HepG2 (cell line): ENCODE results near the gene OLFM2. TPM values are rescaled to one million over a fixed set of nuclear protein-coding genes. Genes with fewer than 3 reads are reported as not detected.
A peak's percentile ranks its signal among the peaks of the same experiment; 100 is the strongest.

Experiments used
- ATAC-seq: fragments of 200-7000 bp; cut with Tn5 transposase; 3 replicates; pipeline ENCODE4 v1.9.1; 2020; ENCODE audit warnings: mild to moderate bottlenecking, moderate library complexity
- BruUV-seq: library from RNA; stranded (reverse); fragments of 400-500 nt; replicated peaks from 2 replicates; lab custom pipeline; 2021; lab: Mats Ljungman, UMichigan
- CTCF ChIA-PET: fragments of 300-600 bp; formaldehyde crosslinking; extraction: SDS; loops from one replicate; lab custom pipeline; 2021; ENCODE audit warnings: low total read pairs, inconsistent platforms, low intra/inter-chr PET ratio; lab: Yijun Ruan, JAX
- POLR2A ChIA-PET: fragments of 350-600 bp; sonication (Branson Sonifier 250); formaldehyde crosslinking; loops from one replicate; lab custom pipeline; 2020; ENCODE audit warnings: antibody characterized with exemption, inconsistent platforms; lab: Yijun Ruan, JAX
- DNase-seq: peaks from one replicate; pipeline ENCODE4 v3.0.0-alpha.2; 2015; ENCODE audit warnings: low spot score
- FAIRE-seq: peaks from 3 replicates; lab custom pipeline; 2011; peaks lifted over from hg19 to GRCh38; lab: Jason Lieb, UNC
- H2AFZ ChIP-seq: one replicate; pipeline ENCODE4 v1.6.1; 2011; ENCODE audit warnings: low read length, inconsistent platforms
- H3K27ac ChIP-seq: fragments of 300-600 bp; 3 replicates; pipeline ENCODE4 v1.8.0; 2011; ENCODE audit warnings: mixed run types, mild to moderate bottlenecking, mixed read lengths, low read length, inconsistent platforms; ENCODE audit not compliant: insufficient read depth; ENCODE audit errors: extremely low read length
- H3K27me3 ChIP-seq, 2 experiments: fragments of 200-600 bp in 1 of 2; 2 replicates in 1 of 2; 3 replicates in 1 of 2; pipeline versions ENCODE4 v1.6.0 to v1.8.0; 2011; ENCODE audit warnings: low read length in 2 of 2, mild to moderate bottlenecking in 2 of 2, moderate library complexity in 2 of 2, inconsistent platforms in 1 of 2; ENCODE audit not compliant: insufficient read depth in 2 of 2, control insufficient read depth in 1 of 2
- H3K36me3 ChIP-seq, 2 experiments: fragments of 200-600 bp in 1 of 2; replicated peaks in 1 of 2; 2 replicates in 1 of 2; 3 replicates in 1 of 2; pipeline versions ENCODE4 v1.5.1 to v1.8.0; 2011; ENCODE audit warnings: low read length in 2 of 2, inconsistent platforms in 1 of 2; ENCODE audit not compliant: insufficient read depth in 2 of 2, control insufficient read depth in 1 of 2
- H3K4me1 ChIP-seq: 2 replicates; pipeline ENCODE4 v1.5.1; 2012; ENCODE audit warnings: low read length, inconsistent platforms; ENCODE audit not compliant: insufficient read depth
- H3K4me2 ChIP-seq: 2 replicates; pipeline ENCODE4 v1.6.0; 2011; ENCODE audit warnings: low read depth, low read length, inconsistent platforms
- H3K4me3 ChIP-seq, 3 experiments: fragments of 200-600 bp in 1 of 3; sonication (generic), shearing (Covaris generic) in 1 of 3; replicated peaks in 1 of 3; 2 replicates each; pipeline ENCODE4 v1.5.1; 2011 to 2016; ENCODE audit warnings: low read length in 3 of 3, inconsistent platforms in 2 of 3, low read depth in 2 of 3, mild to moderate bottlenecking in 2 of 3, control low read depth in 1 of 3, mixed read lengths in 1 of 3; ENCODE audit not compliant: insufficient read depth in 1 of 3
- H3K79me2 ChIP-seq: one replicate; pipeline ENCODE4 v1.6.1; 2011; ENCODE audit warnings: low read length, inconsistent platforms; ENCODE audit not compliant: insufficient read depth
- H3K9ac ChIP-seq: 2 replicates; pipeline ENCODE4 v1.6.0; 2011; ENCODE audit warnings: mild to moderate bottlenecking, low read depth, low read length, inconsistent platforms; ENCODE audit not compliant: insufficient read depth
- H3K9me3 ChIP-seq: 2 replicates; pipeline ENCODE4 v1.5.1; 2012; ENCODE audit warnings: mild to moderate bottlenecking, low read length
- H4K20me1 ChIP-seq: 2 replicates; pipeline ENCODE4 v1.6.0; 2011; ENCODE audit warnings: inconsistent platforms, mild to moderate bottlenecking, low read length, moderate library complexity; ENCODE audit not compliant: insufficient read depth
- AGO2 ChIP-seq: fragments of 200-400 bp; formaldehyde crosslinking; optimal IDR thresholded peaks from 2 replicates; pipeline ENCODE3; 2017; ENCODE audit warnings: mild to moderate bottlenecking, low read depth, low read length, moderate library complexity
- CENPT ChIP-seq: sonication (generic); formaldehyde crosslinking; IDR thresholded peaks from 2 replicates; pipeline ENCODE4 v1.8.0; 2022; ENCODE audit warnings: low read depth, mild to moderate bottlenecking, moderate library complexity, missing genetic modification reagents
- EED ChIP-seq: sonication (generic); formaldehyde crosslinking; IDR thresholded peaks from 2 replicates; pipeline ENCODE4 v1.5.0; 2020; ENCODE audit warnings: mild to moderate bottlenecking, missing genetic modification reagents
- FLYWCH1 ChIP-seq: sonication (generic); formaldehyde crosslinking; IDR thresholded peaks from 2 replicates; pipeline ENCODE4 v1.8.1; 2023; ENCODE audit warnings: mild to moderate bottlenecking, missing genetic modification reagents
- GFI1 ChIP-seq: sonication (generic); formaldehyde crosslinking; IDR thresholded peaks from 2 replicates; pipeline ENCODE4 v1.5.0; 2020; ENCODE audit warnings: missing genetic modification reagents, mild to moderate bottlenecking, borderline replicate concordance
- HHEX ChIP-seq: IDR thresholded peaks from 2 replicates; pipeline ENCODE4 v1.6.1; 2016; ENCODE audit warnings: control low read depth
- NR2F2 ChIP-seq: IDR thresholded peaks from 2 replicates; pipeline ENCODE4 v1.6.1; 2012; ENCODE audit warnings: low read depth, inconsistent platforms, borderline replicate concordance
- RBAK ChIP-seq: sonication (generic); formaldehyde crosslinking; IDR thresholded peaks from 2 replicates; pipeline ENCODE4 v1.5.1; 2020; ENCODE audit warnings: mild to moderate bottlenecking, missing genetic modification reagents
- RFX3 ChIP-seq: IDR thresholded peaks from 2 replicates; pipeline ENCODE4 v1.6.1; 2016; ENCODE audit warnings: missing biosample characterization, missing genetic modification reagents
- SOX5 ChIP-seq: IDR thresholded peaks from 2 replicates; pipeline ENCODE4 v1.6.1; 2016; ENCODE audit warnings: borderline replicate concordance
- ZBTB1 ChIP-seq: sonication (generic); formaldehyde crosslinking; IDR thresholded peaks from 2 replicates; pipeline ENCODE4 v1.4.0; 2020; ENCODE audit warnings: missing genetic modification reagents, borderline replicate concordance
- ZBTB3 ChIP-seq: sonication (generic); formaldehyde crosslinking; IDR thresholded peaks from 2 replicates; pipeline ENCODE4 v1.4.0; 2020; ENCODE audit warnings: low read depth, mild to moderate bottlenecking, moderate library complexity, missing genetic modification reagents, borderline replicate concordance
- ZBTB7B ChIP-seq: sonication (generic); formaldehyde crosslinking; IDR thresholded peaks from 2 replicates; pipeline ENCODE4 v1.4.0; 2020; ENCODE audit warnings: missing genetic modification reagents
- ZNF761 ChIP-seq: sonication (generic); formaldehyde crosslinking; conservative IDR thresholded peaks from 2 replicates; pipeline ENCODE4 v1.4.0; 2020; ENCODE audit warnings: mild to moderate bottlenecking, missing genetic modification reagents
- ZNF891 ChIP-seq: sonication (generic); formaldehyde crosslinking; IDR thresholded peaks from 2 replicates; pipeline ENCODE4 v1.5.0; 2020; ENCODE audit warnings: mild to moderate bottlenecking, missing genetic modification reagents
- ZSCAN29 ChIP-seq: sonication (generic); formaldehyde crosslinking; conservative IDR thresholded peaks from 2 replicates; pipeline ENCODE4 v1.4.0; 2020; ENCODE audit warnings: mild to moderate bottlenecking, missing genetic modification reagents
- WGBS: methylation state at CpG from one replicate; pipeline ENCODE4 v1.1.6; 2017; ENCODE audit warnings: low lambda C conversion rate; 5-methylcytosine and 5-hydroxymethylcytosine counted together
- in situ Hi-C: cut with HindIII; loops from 2 replicates; pipeline ENCODE4 v1.10.0; 2017; ENCODE audit warnings: low pct_unique_long_range_greater_than_20kb; ENCODE audit not compliant: extremely low pct_ligation_motif_present
- intact Hi-C: fragments of 100-400 bp; cut with micrococcal nuclease; formaldehyde crosslinking; loops from one replicate; pipeline ENCODE4 v1.10.0; 2022; ENCODE audit not compliant: unreplicated experiment
- polyA plus RNA-seq, 8 experiments: library from polyadenylated mRNA; depleted of rRNA in 3 of 8; stranded (reverse) in 7 of 8; unstranded in 1 of 8; fragments of >200 nt; fragmentation: Illumina TruSeq in 4 of 8; extraction: Trizol in 4 of 8; gene quantifications; 2 replicates each; pipeline versions ENCODE4 v1.2.1 to v1.2.3, GENCODE V29; 2011 to 2016; ENCODE audit warnings: low read depth in 4 of 8, missing spikeins in 1 of 8, mixed read lengths in 1 of 8; ENCODE audit not compliant: insufficient read depth in 1 of 8
- total RNA-seq, 5 experiments: library from RNA; depleted of rRNA; stranded (reverse); fragments of >200 nt; fragmentation: Illumina TruSeq; extraction: Trizol; gene quantifications; 2 replicates each; pipeline ENCODE4 v1.2.3, GENCODE V29; 2016; ENCODE audit warnings: low read depth in 1 of 5

The OLFM2 gene
- total and polyA plus RNA-seq, 2 of the 13 experiments (the other 11 are each of a cell fraction or from before 2014, with no cell fraction given), result 0.20 to 0.51 TPM

GRCh38 chr19:9856609-9857008 lies 79.7 kb downstream of the OLFM2 start:
- H3K4me2 ChIP-seq, result no peak overlapping the region
- CTCF ChIA-PET, result no interaction called here
- peaks cover 34% of the 10 kb centered on the region for H3K4me1 ChIP-seq
- no peak overlapping the region for H3K4me3 ChIP-seq
- H2AFZ ChIP-seq, result no peak overlapping the region
- no peaks in the 10 kb centered on the region for H3K79me2 ChIP-seq
- no peaks in the 10 kb centered on the region for H3K36me3 ChIP-seq
- in situ Hi-C loops (no loop called here), intact Hi-C loops (no loop called here)
- POLR2A ChIA-PET, result no interaction called here
- no peaks in the 10 kb centered on the region for H3K9me3 ChIP-seq
- H3K27ac ChIP-seq, result no peak overlapping the region
- no TSS peak for BruUV-seq
- no peak for TF ChIP-seq FLYWCH1
- no peak for TF ChIP-seq ZNF761 (CRISPR knock-in tag)
- ATAC-seq (no peak), FAIRE-seq (no peak), DNase-seq (no peak)
- WGBS, result 95% methylated on average over 9 of the region's 9 CpGs
- H3K27me3 ChIP-seq, result 0 out of 5 replicates have a peak, but pooled peaks cover 1 to 3% of the 10 kb centered on the region in 2 experiments
- H3K9ac ChIP-seq, result no peak overlapping the region
- no peaks in the 10 kb centered on the region for H4K20me1 ChIP-seq

DNA sequence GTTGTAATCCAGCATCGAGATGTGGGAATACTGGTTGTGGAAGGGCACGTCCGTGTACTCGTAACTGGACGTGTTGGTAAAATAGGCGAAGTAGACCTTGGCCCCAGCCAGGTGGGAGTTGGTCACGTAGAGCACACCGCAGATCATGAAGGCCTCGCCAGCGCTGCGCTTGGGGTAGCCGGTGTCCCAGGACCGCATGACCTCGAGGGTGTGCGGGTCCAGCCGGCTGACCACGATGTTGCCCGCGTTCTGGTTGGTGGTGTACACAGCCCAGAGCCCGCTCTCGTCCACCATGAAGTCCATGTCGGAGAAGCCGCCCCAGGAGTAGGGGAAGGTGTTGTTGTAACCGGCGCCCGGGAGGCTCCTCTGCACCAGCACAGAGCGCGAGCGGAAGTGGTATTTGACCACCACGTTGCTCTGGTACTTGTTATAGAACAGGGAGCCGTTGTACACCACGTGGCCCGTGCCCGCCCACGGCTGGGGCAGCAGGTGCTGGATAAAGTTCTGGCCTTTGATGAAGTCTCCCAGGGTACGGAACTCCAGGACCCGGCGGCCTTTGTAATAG lies 82.0 kb downstream of the OLFM2 start:
- Histone ChIP-seq H3K4me1 (peaks cover 34% of the 10 kb centered on the region), H3K36me3 (peaks cover 0 to 2% of the 10 kb centered on the region in 2 experiments; a peak in 1 of 5 replicates), H3K4me3 (no peak overlapping the region), H3K9ac (no peak overlapping the region), H3K4me2 (no peak overlapping the region), H3K27ac (peak overlapping the region; percentile 34), H3K27me3 (no peaks in the 10 kb centered on the region), H2AFZ (no peak overlapping the region), H4K20me1 (no peaks in the 10 kb centered on the region), H3K9me3 (no peaks in the 10 kb centered on the region), H3K79me2 (no peaks in the 10 kb centered on the region)
- no peak for FAIRE-seq
- BruUV-seq, result no TSS peak
- DNase-seq, result no peak
- ChIA-PET POLR2A (no interaction called here), CTCF (no interaction called here)
- 98% methylated on average over 31 of the region's 38 CpGs for WGBS
- no peak for ATAC-seq
- intact Hi-C loops (no loop called here), in situ Hi-C loops (no loop called here)
- TF ChIP-seq EED (CRISPR knock-in tag), result no peak
- no peak for TF ChIP-seq SOX5
- TF ChIP-seq HHEX (CRISPR knock-in tag), result no peak
- TF ChIP-seq NR2F2, result no peak
- 0 out of 2 replicates have a peak, but pooled peaks have one; percentile 23 for TF ChIP-seq ZNF891 (CRISPR knock-in tag)
- TF ChIP-seq ZBTB1 (CRISPR knock-in tag), result no peak
- no peak for TF ChIP-seq RFX3 (CRISPR knock-in tag)
- no peak for TF ChIP-seq ZBTB3 (CRISPR knock-in tag)
- TF ChIP-seq ZSCAN29 (CRISPR knock-in tag), result no peak
- no peak for TF ChIP-seq GFI1 (CRISPR knock-in tag)
- TF ChIP-seq CENPT (CRISPR knock-in tag), result no peak
- TF ChIP-seq ZBTB7B (CRISPR knock-in tag), result no peak
- TF ChIP-seq RBAK (CRISPR knock-in tag), result no peak
- TF ChIP-seq AGO2, result peak; percentile 55
